ENCODE measurements around the gene LRRC8D. TPM values are rescaled to one million over a fixed set of nuclear protein-coding genes. Genes with fewer than 3 reads are reported as not detected.

The LRRC8D gene
- total RNA-seq, 2 donors from 2014 or later, result 8.5 to 49.6 TPM

- no peak overlapping the region for H3K27ac ChIP-seq
- H3K4me3 ChIP-seq, result no peak overlapping the region
- intact Hi-C loops (cut with DNase I), result no loop called here
- no peak for TF ChIP-seq POLR2AphosphoS5 (IDR thresholded peaks at IDR 0.05)
- TF ChIP-seq CTCF (IDR thresholded peaks at IDR 0.05), result no peak
- TF ChIP-seq POLR2A (IDR thresholded peaks at IDR 0.05), result no peak
- H3K4me1 ChIP-seq (replicated peaks), result no peaks in the 10 kb centered on the region
- peaks cover 2% of the 10 kb centered on the region for H3K27me3 ChIP-seq (replicated peaks; ENCODE audit: insufficient read depth)
- H3K36me3 ChIP-seq, result no peaks in the 10 kb centered on the region
- DNase-seq (ENCODE audit: low spot score), result no peak
- WGBS, result 88% methylated on average over 4 of the region's 4 CpGs
- no peaks in the 10 kb centered on the region for H3K9me3 ChIP-seq
Observed at GRCh38 chr1:89837510-89837909, 16.7 kb downstream of the LRRC8D start.

GRCh38 chr1:89839516-89839915, 18.7 kb downstream of the LRRC8D start:
- Histone ChIP-seq H3K27ac (no peak overlapping the region), H3K4me3 (no peak overlapping the region), H3K9me3 (no peaks in the 10 kb centered on the region), H3K27me3 (replicated peaks; ENCODE audit: insufficient read depth) (peaks cover 2% of the 10 kb centered on the region), H3K36me3 (no peaks in the 10 kb centered on the region), H3K4me1 (replicated peaks) (no peaks in the 10 kb centered on the region)
- DNase-seq (ENCODE audit: low spot score), result no peak
- intact Hi-C loops (cut with DNase I), result no loop called here
- 99% methylated on average over 3 of the region's 3 CpGs for WGBS
- TF ChIP-seq POLR2A (IDR thresholded peaks at IDR 0.05) (no peak), POLR2AphosphoS5 (IDR thresholded peaks at IDR 0.05) (no peak), CTCF (IDR thresholded peaks at IDR 0.05) (no peak)

DNA sequence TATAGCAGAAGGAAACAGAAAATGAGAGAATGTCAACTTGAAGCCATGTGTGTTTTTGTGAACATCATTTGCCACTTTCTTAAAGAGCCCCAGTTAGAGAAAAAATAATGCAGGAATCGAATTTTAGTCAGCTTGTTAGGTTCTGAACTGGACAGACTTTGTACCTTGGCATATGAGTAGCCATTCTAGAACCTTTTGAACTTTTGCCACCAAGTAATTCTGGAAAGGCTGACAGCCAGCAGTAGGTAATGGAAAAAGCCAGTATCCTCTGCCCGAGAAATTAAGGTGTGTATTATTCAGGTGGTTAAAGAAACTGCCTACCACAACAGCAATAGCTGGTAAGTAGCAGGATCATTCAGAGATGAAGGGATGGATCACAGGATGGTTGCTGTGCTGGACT, 20.7 kb downstream of the LRRC8D start:
- no peak overlapping the region for H3K4me3 ChIP-seq
- 92% methylated on average over 2 of the region's 2 CpGs for WGBS
- TF ChIP-seq CTCF (IDR thresholded peaks at IDR 0.05), result no peak
- TF ChIP-seq POLR2AphosphoS5 (IDR thresholded peaks at IDR 0.05), result no peak
- TF ChIP-seq POLR2A (IDR thresholded peaks at IDR 0.05), result no peak
- H3K27ac ChIP-seq, result no peak overlapping the region
- H3K27me3 ChIP-seq (replicated peaks; ENCODE audit: insufficient read depth), result peaks cover 2% of the 10 kb centered on the region
- no peaks in the 10 kb centered on the region for H3K4me1 ChIP-seq (replicated peaks)
- no peaks in the 10 kb centered on the region for H3K9me3 ChIP-seq
- intact Hi-C loops (cut with DNase I), result loop anchor here (5.0 kb wide), 1 partner anchor 146 kb away; no protein-coding TSS in a partner anchor
- no peak for DNase-seq (ENCODE audit: low spot score)
- H3K36me3 ChIP-seq, result no peaks in the 10 kb centered on the region

DNA sequence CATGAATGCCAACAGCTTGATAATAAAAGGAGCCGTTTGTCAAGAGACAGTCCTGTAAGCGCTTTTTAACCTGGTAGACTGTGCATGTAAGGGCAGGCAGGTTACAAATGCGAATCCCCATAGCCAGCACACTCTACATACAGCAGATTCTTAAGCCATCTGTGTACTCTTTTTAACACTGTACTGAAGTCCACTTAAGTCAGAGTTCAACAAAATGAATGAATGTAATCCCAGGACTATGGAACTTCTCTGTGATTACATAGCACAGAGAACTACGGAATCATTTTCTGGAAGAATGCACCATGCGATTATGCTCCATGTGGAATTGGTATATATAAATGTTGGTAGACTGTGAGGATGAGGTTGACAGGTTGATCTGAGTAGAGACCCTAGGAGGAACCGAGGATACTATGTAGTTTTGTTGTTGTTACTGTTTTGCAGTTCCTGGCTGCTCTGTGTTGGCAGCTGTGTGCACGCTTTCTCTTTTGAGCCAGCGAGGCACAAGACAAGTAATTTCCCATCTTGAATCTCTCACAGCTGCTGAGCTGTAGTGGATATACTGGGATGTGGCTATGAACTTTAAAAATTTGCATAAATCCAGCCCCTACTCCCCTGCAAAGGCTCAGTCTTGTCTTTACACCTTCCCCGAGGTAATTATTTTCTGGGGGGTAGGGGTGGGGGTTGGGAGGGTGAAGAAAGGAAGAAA, 21.9 kb downstream of the LRRC8D start:
- intact Hi-C loops (cut with DNase I), result loop anchor here (5.0 kb wide), 1 partner anchor 145 kb away; no protein-coding TSS in a partner anchor

More for the DNA sequence above, 21.9 kb downstream of the LRRC8D start:
- no peaks in the 10 kb centered on the region for H3K27me3 ChIP-seq (replicated peaks; ENCODE audit: insufficient read depth)
- no peaks in the 10 kb centered on the region for H3K36me3 ChIP-seq
- peak overlapping the region; percentile 53 to 64 for H3K4me3 ChIP-seq
- no peaks in the 10 kb centered on the region for H3K9me3 ChIP-seq
- H3K4me1 ChIP-seq (replicated peaks), result no peaks in the 10 kb centered on the region
- no peak for DNase-seq (ENCODE audit: low spot score)
- peak overlapping the region; percentile 56 to 75 for H3K27ac ChIP-seq
- TF ChIP-seq POLR2A (IDR thresholded peaks at IDR 0.05), result no peak
- no peak for TF ChIP-seq POLR2AphosphoS5 (IDR thresholded peaks at IDR 0.05)
- no peak for TF ChIP-seq CTCF (IDR thresholded peaks at IDR 0.05)
- 23% methylated on average over 9 of the region's 9 CpGs for WGBS
